IPS-20b (cell line): Measurements from ENCODE around the gene PDE1C.

ENCODE experiments used
- H3K27ac ChIP-seq: one replicate; pipeline ENCODE4 v1.5.1; 2013; ENCODE audit warnings: low read length
- H3K27me3 ChIP-seq: 2 replicates; pipeline ENCODE4 v1.6.1; 2013; ENCODE audit warnings: mild to moderate bottlenecking, low read length, inconsistent platforms; ENCODE audit not compliant: insufficient read depth
- H3K36me3 ChIP-seq: 2 replicates; pipeline ENCODE4 v1.6.1; 2013; ENCODE audit warnings: low read depth, mild to moderate bottlenecking, inconsistent platforms, low read length, moderate library complexity; ENCODE audit not compliant: insufficient read depth
- H3K4me1 ChIP-seq: 2 replicates; pipeline ENCODE4 v1.6.1; 2013; ENCODE audit warnings: mild to moderate bottlenecking, control low read depth, inconsistent platforms, low read length, moderate library complexity; ENCODE audit not compliant: insufficient read depth
- H3K4me3 ChIP-seq: 2 replicates; pipeline ENCODE4 v1.5.1; 2013; ENCODE audit warnings: mild to moderate bottlenecking, low read length, inconsistent platforms
- H3K9ac ChIP-seq: 2 replicates; pipeline ENCODE4 v1.6.1; 2013; ENCODE audit warnings: low read depth, mild to moderate bottlenecking, inconsistent platforms, low read length, moderate library complexity
- H3K9me3 ChIP-seq: 2 replicates; pipeline ENCODE4 v1.6.1; 2013; ENCODE audit warnings: mild to moderate bottlenecking, low read depth, low read length, inconsistent platforms; ENCODE audit not compliant: insufficient read depth

PDE1C gene

DNA sequence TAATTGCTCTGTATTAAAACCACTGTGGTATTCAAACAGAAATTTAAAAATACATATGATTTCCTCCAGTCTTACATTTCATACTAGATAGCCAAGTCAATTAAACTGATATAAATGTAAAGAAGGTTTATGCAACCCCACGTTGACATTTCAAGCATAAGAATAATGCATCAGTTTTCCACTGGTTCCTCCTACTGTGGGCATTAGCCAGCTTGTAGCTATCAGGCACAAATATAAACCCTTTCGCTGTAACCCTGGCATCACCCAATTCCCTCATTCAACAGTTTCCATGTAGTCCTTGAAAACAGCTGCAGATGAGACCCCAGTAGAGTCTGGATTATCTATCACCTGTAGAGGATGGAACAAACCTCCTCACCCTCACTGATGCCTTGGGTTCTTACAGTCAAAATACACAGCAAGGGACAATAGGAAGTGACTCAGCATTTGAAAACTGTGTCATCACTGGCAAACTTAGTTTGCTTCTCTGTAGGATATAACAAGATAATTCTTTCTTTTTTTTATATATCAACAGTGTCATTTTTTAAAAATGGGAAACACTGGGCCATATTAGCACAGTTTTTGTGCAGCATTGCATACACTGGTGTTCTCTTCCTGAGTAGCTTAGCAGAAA lies 113.0 kb downstream of the PDE1C start:
- Histone ChIP-seq H3K27me3 (no peaks in the 10 kb centered on the region), H3K9me3 (no peaks in the 10 kb centered on the region), H3K4me3 (no peak overlapping the region), H3K27ac (no peak overlapping the region), H3K36me3 (no peaks in the 10 kb centered on the region), H3K4me1 (peaks cover 6% of the 10 kb centered on the region; the same call in 1 of the 2 replicates), H3K9ac (no peak overlapping the region)

DNA sequence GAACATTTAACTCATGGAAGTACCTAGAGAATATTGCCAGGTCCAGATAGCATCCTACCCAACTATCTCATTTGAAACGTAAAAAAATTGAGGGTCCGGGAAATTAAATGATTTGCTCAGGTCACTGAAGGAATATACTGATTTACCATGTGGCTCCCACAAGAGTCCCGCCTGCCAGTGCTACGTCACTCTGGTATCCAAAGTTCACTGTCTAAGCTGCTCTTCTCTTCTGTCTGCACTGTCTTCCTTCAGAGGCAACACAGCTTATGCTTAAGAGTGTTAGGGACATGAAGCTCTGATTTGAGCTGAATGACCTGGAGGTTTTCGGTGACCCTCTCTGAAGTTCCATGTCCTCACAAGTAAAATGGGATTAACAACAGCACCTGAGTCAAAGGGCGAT lies 114.6 kb downstream of the PDE1C start:
- Histone ChIP-seq H3K4me1 (peaks cover 6% of the 10 kb centered on the region; the same call in 1 of the 2 replicates), H3K9me3 (no peaks in the 10 kb centered on the region), H3K27ac (no peak overlapping the region), H3K36me3 (no peaks in the 10 kb centered on the region), H3K4me3 (no peak overlapping the region), H3K9ac (no peak overlapping the region), H3K27me3 (no peaks in the 10 kb centered on the region)

DNA sequence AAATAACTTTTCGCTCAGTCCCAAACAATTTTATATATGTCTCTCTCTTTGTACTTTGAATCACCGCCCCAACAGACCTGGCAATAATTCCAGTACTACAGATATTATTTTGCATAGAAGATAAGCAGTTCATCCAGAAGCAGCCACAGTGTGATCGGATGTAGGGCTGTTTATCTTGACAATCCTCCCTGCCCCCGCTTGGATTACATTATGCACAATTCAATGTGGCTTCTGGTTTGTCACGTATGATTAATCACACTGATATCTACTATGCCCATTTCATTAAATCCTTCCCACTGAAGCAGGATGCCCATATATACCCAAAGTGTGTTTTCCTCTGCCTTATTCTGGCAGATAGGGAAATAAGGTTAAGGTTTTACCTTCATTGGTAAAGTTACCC lies 115.2 kb downstream of the PDE1C start:
- H3K9ac ChIP-seq: no peak overlapping the region
- H3K27me3 ChIP-seq: no peaks in the 10 kb centered on the region
- H3K36me3 ChIP-seq: no peaks in the 10 kb centered on the region
- H3K4me1 ChIP-seq: peaks cover 6% of the 10 kb centered on the region; the same call in 1 of the 2 replicates
- H3K9me3 ChIP-seq: no peaks in the 10 kb centered on the region
- H3K27ac ChIP-seq: no peak overlapping the region
- H3K4me3 ChIP-seq: no peak overlapping the region

DNA sequence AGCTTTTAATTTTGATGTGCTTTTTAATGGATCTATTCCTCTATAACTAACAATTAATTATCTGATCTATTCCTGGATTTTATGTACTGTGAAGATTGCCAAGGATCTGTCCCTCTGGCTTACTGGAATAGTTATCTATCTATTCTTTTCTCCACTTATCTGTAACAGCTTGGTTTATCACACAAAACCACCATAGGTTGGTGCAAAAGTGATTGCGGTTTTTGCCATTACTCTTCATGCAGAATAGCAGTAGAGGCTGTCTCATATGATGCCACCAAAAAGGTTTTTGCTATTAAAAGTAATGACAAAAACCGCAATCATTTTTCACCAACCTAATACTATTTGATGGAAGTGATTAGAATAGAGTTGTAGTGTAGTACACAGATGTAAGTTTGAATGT lies 115.7 kb downstream of the PDE1C start:
- H3K4me3 ChIP-seq: no peak overlapping the region
- no peaks in the 10 kb centered on the region for H3K36me3 ChIP-seq
- H3K4me1 ChIP-seq: peaks cover 6% of the 10 kb centered on the region; the same call in 1 of the 2 replicates

DNA sequence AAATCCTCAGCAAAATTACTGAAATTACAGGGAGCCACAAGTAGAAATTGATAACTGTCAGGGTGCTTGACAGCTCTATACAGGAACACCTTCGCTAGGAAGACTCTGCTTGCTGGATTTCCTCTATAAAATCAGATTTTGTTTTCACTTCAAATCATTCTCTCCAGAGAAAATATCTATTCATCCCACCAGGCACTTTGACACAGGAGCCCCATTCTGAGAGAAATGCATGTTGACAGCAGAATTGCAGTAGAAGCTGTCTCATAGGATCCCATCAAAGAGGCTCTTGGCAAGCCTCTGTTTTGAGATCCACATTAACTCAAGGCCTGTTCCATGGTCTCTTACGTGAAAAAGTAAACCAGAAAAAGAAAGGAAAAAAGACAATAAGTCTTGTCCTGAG lies 116.8 kb downstream of the PDE1C start:
- H3K9me3 ChIP-seq: no peaks in the 10 kb centered on the region
- no peaks in the 10 kb centered on the region for H3K27me3 ChIP-seq
- no peak overlapping the region for H3K27ac ChIP-seq
- no peaks in the 10 kb centered on the region for H3K36me3 ChIP-seq
- no peak overlapping the region for H3K4me3 ChIP-seq
- peaks cover 6% of the 10 kb centered on the region; the same call in 1 of the 2 replicates for H3K4me1 ChIP-seq
- no peak overlapping the region for H3K9ac ChIP-seq

More for the DNA sequence above, 115.7 kb downstream of the PDE1C start:
- Histone ChIP-seq H3K9me3 (no peaks in the 10 kb centered on the region), H3K27me3 (no peaks in the 10 kb centered on the region), H3K9ac (no peak overlapping the region), H3K27ac (no peak overlapping the region)

DNA sequence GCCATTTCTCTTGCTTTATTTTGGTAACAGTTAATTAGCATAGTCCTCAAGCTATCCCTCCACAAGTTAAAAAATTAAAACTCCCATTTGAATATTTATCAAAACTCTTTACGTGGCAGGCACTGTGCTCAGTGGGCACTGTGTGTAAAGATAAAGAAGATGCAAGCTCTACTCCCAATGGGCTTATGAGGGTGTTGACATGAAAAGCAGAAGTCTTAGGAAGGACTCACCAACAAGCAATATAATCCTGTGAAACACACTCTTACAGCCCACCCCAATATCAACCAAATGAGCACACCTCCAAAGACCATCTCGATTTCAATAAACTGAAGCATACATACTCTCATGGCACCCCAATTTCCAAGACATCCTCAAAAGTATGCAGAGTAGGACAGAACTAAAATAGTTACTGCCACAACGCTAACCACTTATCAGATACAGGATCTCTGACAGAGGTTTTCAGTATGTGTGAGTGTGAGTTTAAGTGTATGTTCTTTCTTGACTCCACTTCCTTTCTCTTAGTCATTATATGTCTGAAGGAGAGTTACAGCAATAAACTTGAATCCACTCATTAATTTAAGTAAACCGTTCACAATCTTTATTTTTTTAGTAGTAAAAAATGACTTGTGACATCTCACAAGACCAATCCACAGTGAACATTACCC lies 120.0 kb downstream of the PDE1C start:
- Histone ChIP-seq H3K27me3 (no peaks in the 10 kb centered on the region), H3K9ac (no peak overlapping the region), H3K9me3 (peaks cover 22% of the 10 kb centered on the region; the same call in 1 of the 2 replicates), H3K27ac (no peak overlapping the region), H3K36me3 (no peaks in the 10 kb centered on the region), H3K4me1 (no peaks in the 10 kb centered on the region), H3K4me3 (no peak overlapping the region)

DNA sequence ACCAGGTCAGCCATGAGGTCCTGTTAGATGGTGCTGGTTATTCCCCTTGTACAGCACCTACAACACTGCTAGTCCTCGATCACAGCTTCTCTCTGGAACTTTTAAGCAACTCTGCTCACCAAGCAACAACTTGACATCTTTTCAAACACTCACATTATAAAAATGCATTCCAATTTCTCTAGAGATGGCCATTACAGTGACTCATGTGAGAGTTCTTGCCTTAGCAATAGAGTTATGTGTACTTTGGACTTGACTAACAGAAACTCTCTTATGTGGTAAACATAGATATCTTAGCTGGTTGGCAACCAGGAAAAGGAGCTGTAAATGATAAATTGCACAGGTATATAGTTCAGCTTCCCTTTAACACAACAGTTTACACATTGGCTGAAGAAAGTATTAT lies 122.2 kb downstream of the PDE1C start:
- Histone ChIP-seq H3K4me3 (no peak overlapping the region), H3K36me3 (no peaks in the 10 kb centered on the region), H3K9me3 (peaks cover 22% of the 10 kb centered on the region; the same call in 1 of the 2 replicates), H3K27ac (no peak overlapping the region), H3K9ac (no peak overlapping the region), H3K27me3 (no peaks in the 10 kb centered on the region), H3K4me1 (no peaks in the 10 kb centered on the region)

DNA sequence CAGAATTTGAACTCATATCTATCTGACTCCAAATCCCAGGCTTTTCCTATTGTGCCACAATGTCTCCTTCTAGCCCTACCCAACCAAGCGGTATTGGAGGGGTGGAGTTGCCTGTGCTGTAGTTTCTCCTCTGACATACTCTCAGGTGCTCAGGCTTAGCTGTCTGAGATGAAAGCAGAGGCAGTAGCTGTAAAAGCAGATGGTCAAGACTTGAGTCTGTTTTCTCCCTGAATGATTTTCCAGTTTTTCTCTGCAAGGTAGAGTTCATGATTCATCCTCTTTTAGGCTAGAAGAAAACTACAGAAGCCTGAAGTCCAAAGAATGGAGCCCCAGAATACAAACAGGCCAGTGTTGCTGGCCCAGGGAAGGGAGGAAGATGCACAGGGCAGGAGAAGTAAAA lies 130.0 kb downstream of the PDE1C start:
- no peaks in the 10 kb centered on the region for H3K27me3 ChIP-seq
- H3K4me1 ChIP-seq: no peaks in the 10 kb centered on the region
- no peaks in the 10 kb centered on the region; the same call in 1 of the 2 replicates for H3K9me3 ChIP-seq
- no peak overlapping the region for H3K4me3 ChIP-seq
- H3K9ac ChIP-seq: no peak overlapping the region
- H3K36me3 ChIP-seq: no peaks in the 10 kb centered on the region
- H3K27ac ChIP-seq: no peak overlapping the region

DNA sequence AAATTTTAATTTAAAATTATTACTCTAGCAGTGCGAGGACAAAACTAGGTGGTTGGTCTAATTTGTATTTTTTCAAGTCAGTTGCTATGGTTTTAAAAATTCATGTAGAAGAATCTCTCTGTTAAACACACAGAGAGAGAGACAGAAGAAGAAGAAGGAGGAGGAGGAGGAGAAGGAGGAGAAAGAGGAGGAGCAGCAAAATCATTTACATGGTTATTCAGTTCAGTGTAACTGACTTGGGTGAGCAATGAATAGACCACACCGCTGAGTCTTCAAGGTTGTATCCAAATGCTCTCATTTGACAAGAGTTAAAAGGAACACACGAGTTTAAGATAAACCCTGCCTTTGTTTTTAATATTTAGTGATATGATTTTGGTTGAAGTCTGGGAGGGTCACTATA lies 131.1 kb downstream of the PDE1C start:
- no peak overlapping the region for H3K4me3 ChIP-seq

DNA sequence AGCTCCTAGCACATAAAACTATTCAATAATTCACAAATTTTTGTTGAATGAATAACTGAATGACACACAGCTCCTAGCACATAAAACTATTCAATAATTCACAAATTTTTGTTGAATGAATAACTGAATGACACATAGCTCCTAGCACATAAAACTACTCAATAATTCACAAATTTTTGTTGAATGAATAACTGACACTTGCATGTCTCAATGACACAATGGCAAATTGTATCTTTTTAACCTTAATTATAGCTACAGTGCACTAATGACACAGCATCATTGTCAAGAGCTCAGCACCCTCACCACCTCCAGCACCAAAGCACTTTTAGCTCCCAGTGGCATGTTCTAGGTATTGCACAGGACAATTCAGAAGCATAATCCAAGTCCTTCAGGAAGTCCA lies 131.6 kb downstream of the PDE1C start:
- no peak overlapping the region for H3K4me3 ChIP-seq
- no peak overlapping the region for H3K9ac ChIP-seq
- H3K36me3 ChIP-seq: no peaks in the 10 kb centered on the region
- H3K27me3 ChIP-seq: no peaks in the 10 kb centered on the region
- no peak overlapping the region for H3K27ac ChIP-seq
- no peaks in the 10 kb centered on the region for H3K4me1 ChIP-seq
- H3K9me3 ChIP-seq: no peaks in the 10 kb centered on the region

More for the DNA sequence above, 131.1 kb downstream of the PDE1C start:
- Histone ChIP-seq H3K36me3 (no peaks in the 10 kb centered on the region), H3K4me1 (no peaks in the 10 kb centered on the region), H3K27me3 (no peaks in the 10 kb centered on the region), H3K27ac (no peak overlapping the region), H3K9ac (no peak overlapping the region), H3K9me3 (no peaks in the 10 kb centered on the region; the same call in 1 of the 2 replicates)

DNA sequence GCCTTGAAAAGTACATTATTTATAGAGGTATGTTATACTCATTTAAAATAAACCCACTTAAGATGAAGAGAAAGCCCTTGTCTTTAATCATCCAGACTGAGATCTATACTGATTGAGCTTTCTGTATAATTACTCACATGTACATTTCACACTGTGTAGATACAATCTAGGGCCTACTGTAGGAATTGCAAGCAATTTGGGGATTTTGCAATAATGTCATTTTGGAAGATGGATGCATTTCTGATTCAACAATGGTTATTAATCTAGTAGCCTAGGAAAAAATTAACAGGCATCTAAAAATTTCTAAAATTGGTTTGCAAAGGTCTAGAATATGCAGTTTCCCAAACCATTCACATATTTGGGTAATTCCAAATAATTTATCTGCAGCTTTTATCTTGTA lies 132.2 kb downstream of the PDE1C start:
- no peak overlapping the region for H3K9ac ChIP-seq
- no peak overlapping the region for H3K27ac ChIP-seq
- H3K4me1 ChIP-seq: no peaks in the 10 kb centered on the region

More for the DNA sequence above, 132.2 kb downstream of the PDE1C start:
- Histone ChIP-seq H3K36me3 (no peaks in the 10 kb centered on the region), H3K9me3 (no peaks in the 10 kb centered on the region), H3K27me3 (no peaks in the 10 kb centered on the region), H3K4me3 (no peak overlapping the region)
